D721Med (cell line): ENCODE measurements around the gene CERS6.
A peak's percentile ranks its signal among the peaks of the same experiment; 100 is the strongest.

Experiments used
- DNase-seq: peaks from one replicate; pipeline ENCODE4 v3.0.0; 2011; ENCODE audit warnings: low spot score; ENCODE audit not compliant: insufficient read length
- FAIRE-seq: peaks from 2 replicates; lab custom pipeline; 2011; peaks lifted over from hg19 to GRCh38; lab: Jason Lieb, UNC
- CTCF ChIP-seq: IDR thresholded peaks from 2 replicates; pipeline ENCODE4 v1.5.1; 2012; ENCODE audit warnings: mild to moderate bottlenecking, control low read depth; ENCODE audit not compliant: insufficient read depth; ENCODE audit errors: missing control alignments

Gene CERS6

GRCh38 chr2:168443818-168444217 lies 12.3 kb upstream of the CERS6 start:
- no peak for FAIRE-seq
- peak; percentile 12 for TF ChIP-seq CTCF
- DNase-seq: no peak

- DNase-seq (no peak), FAIRE-seq (no peak)
- TF ChIP-seq CTCF: no peak
Measured at GRCh38 chr2:168445960-168446359, 10.1 kb upstream of the CERS6 start.

GRCh38 chr2:168448980-168449379 lies 7.1 kb upstream of the CERS6 start:
- DNase-seq (no peak), FAIRE-seq (no peak)
- no peak for TF ChIP-seq CTCF

- no peak for FAIRE-seq
- no peak for TF ChIP-seq CTCF
- DNase-seq: no peak
Measured at GRCh38 chr2:168449419-168449818, 6.7 kb upstream of the CERS6 start.

- TF ChIP-seq CTCF: no peak
- no peak for DNase-seq
- FAIRE-seq: no peak
Measured at GRCh38 chr2:168450171-168450570, 5.9 kb upstream of the CERS6 start.

- DNase-seq (no peak), FAIRE-seq (no peak)
- no peak for TF ChIP-seq CTCF
Measured at GRCh38 chr2:168450732-168451131, 5.3 kb upstream of the CERS6 start.

- TF ChIP-seq CTCF: no peak
- FAIRE-seq: no peak
- DNase-seq: no peak
Measured at GRCh38 chr2:168452781-168453180, 3.3 kb upstream of the CERS6 start.
